HG03039 (cell line): ENCODE results near the gene ZNF814.
"Not testable (repeated sequence)": the region's sequence is repeated elsewhere in the genome, so short reads cannot be mapped to it uniquely, and the experiment has no call there.

ENCODE experiments used
- ATAC-seq: cut with Tn5 transposase; IDR thresholded peaks from one replicate; pipeline ENCODE4 v1.9.1; 2021; ENCODE audit warnings: mild to moderate bottlenecking, moderate library complexity; ENCODE audit not compliant: unreplicated experiment

The ZNF814 gene

DNA sequence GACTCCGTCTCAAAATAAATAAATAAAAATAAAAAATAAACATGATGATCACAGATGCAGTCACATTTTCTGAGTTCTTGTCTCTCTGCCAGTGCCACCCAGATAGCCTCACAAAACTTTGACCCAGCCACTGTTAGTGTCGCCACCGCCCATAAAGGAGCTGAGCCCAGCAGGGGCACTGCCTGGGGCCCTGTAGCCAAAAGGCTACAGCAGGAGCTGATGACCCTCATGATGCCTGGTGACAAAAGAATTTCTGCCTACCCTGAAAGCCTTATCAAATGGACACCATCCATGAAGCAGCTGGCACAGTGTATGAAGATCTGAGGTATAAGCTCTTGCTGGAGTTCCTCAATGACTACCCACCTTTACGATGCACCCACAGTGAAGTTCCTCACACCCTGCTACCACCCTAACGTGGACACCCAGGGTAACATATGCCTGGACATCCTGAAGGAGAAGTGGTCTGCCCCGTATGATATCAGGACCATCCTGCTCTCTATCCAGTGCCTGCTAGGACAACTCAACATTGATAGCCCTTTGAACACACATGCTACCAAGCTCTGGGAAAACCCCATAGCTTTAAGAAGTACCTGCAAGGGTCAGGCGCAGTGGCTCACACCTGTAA, 20.9 kb downstream of the ZNF814 start:
- no peak for ATAC-seq

DNA sequence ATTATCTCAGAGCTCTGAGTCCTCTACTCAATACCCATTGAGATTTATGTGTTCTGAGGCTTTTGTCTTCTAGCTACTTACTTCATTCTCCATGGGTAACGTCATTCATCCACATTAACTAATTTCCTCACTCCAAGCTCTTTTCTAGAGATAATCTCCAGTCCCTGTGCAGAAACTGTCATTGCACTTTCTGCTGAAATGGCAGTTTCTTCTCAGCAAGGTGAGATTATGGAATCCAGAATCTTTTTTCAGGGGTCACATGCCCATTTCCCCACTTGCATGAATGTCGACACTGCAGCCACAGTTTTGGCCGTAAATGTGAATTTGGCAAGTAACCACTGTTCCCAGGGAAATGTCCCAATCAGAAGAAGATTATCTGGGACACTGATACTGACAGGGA, 26.5 kb downstream of the ZNF814 start:
- ATAC-seq, result not testable (repeated sequence)

DNA sequence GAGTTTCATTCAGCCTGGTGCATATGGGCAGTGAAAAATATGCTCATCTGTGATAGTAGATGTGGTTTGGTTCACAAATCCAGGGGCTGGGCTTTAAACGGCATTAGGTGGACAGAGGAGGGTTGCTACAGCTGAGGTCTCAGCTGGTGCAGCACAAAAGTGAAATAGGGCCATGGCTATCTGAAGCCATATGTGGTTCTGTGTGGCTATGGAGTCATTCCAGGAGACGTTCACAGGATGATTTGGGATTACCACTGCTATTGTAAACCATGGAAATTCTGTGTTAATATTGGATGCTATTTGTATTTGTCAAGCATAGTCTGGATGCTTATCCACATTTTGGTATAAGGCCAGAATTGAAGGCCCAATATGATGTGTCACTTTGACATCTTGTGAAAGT, 34.7 kb downstream of the ZNF814 start:
- ATAC-seq, result not testable (repeated sequence)

DNA sequence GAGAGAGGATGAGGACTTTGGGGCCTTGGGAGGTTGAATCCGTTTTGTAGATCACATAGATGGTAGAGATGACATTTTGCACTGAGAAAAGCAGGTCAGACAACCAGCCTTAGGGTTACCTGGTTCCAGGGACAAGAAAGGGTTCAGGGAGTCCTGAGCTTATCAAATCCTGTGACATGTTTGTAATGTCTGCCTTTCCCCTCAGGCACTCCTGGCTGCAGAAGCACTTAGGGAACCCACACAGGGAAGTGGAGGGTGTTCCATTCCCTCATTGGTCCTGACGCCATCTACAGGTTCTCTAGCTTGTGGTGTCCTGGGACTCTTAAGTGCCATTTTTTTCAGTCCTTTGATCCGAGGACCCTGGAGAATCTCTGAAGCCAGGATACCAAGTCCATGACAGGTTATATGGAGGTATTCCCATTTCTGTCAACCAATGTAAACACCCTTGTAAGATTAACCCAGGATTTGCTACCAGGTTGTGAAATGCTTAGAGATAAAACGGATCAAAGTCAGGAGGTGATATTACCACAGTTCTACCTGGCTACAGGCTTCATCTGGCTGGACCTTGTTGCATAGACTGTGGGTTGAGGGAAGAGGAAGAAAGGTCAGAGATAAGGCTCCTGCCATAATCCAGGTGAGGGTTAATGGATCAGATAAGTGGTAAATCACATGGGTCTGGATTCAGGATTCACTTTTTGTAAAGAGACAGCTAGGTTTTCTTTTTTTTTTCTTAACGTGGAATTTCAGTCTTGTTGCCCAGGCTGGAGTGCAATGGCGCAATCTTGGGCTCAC, 36.8 kb downstream of the ZNF814 start:
- not testable (repeated sequence) for ATAC-seq

DNA sequence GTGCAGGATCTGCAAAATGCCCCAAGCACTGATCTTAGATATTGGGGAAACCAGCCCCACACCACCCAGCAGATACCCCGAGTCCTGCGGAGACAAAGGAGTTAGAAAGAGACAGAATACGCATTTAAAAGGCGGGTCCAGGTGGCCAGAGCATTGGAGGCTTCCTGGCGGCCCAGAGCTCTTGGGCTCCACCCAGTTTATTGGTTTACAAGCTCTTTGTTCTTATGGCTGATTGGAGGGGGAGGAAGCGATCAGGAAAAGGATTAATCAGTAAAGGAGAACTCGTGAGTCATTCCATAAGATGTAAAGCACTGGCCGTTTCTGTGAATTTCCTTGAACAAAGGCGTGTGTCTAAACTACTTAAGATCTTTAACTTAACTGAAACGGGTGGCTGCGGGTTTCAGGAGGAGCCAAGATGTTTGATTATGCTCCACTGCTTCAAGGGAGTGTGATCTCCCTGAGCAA, 38.3 kb downstream of the ZNF814 start:
- no peak for ATAC-seq

DNA sequence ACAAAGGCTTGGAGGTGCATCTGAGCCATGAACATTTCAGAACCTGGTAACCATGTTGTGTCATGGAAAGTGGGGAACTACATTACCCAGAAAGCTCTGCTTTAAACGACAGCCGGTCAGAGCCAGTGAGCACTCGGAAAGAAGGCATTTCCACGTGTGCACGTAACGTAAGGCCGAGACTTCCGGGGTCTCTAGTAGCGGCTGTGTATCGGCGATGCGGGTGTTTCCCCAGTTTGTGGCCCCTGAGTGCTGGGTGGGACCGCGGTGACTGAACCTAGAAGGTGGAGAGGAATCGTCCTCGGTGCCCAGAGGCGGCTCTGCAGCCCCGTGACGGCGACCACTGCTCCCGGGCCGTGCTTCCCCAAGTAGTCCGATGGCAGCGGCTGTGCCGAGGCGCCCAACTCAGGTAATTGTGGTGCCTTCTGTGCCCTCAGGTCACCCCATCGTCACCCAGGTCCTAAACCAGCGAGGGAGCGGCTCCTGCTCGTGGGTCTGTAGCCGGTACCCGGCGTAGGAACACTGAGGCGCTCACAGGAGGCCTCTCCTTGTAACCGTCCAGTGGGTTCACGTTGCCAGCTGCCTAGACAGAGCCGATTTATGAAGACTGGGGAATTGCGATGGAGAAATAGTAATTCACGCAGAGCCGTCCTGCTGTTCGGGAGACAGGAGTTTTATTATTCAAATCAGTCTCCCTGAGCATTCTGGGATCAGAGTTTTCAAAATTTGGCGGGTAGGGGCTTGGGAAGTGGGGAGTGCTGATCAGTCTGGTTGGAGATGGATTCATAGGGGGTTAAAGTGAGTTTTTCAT, 39.0 kb downstream of the ZNF814 start, which contains the start of gene ZNF587:
Gene ZNF587 (plus strand): TSS at position 194 of the 808 bp plus-strand sequence. CDS start 180 bp downstream, at position 374.
- peak; percentile 94 for ATAC-seq

DNA sequence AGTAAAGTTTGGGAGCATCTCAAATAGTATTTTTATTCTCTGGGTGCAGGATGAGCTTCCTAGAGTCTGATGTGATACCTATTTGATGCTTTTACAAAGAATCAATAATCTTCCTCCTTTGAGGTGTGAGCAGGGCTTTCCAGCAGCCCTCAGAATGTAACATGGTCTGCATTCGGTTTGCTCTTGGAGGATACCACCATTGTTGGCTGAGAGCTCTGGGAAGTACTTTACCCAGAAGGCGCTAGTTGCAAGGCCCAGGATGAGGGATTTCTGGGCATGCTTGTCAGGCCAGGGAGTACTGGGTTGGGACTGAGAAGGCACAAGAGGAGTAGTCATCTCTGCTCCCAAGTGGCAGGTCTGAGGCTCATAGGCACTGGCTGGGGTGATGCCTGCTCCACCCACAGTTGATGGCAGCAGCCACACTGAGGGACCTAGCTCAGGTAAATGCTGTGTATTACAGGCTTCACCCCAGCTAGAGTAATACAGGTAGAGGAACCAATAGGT, 39.6 kb downstream of the ZNF814 start:
- peak; percentile 23 for ATAC-seq

DNA sequence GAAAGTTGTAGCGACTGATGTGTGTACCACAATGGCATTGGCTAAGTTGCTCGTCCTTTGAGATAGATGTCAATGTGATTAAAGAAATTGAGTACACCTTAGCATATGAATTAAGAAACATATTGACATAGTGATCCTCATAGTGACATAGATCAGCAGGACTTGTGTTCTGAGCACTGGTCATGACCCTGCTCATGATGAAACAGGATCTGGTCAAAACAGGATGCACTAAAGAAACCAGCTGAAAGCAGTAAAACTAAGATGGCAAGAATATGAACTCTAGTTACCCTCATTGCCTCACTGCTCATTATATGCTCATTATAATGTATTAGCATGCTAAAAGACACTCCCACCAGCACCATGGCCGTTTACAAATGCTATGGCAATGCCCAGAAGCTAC, 41.7 kb downstream of the ZNF814 start:
- not testable (repeated sequence) for ATAC-seq

DNA sequence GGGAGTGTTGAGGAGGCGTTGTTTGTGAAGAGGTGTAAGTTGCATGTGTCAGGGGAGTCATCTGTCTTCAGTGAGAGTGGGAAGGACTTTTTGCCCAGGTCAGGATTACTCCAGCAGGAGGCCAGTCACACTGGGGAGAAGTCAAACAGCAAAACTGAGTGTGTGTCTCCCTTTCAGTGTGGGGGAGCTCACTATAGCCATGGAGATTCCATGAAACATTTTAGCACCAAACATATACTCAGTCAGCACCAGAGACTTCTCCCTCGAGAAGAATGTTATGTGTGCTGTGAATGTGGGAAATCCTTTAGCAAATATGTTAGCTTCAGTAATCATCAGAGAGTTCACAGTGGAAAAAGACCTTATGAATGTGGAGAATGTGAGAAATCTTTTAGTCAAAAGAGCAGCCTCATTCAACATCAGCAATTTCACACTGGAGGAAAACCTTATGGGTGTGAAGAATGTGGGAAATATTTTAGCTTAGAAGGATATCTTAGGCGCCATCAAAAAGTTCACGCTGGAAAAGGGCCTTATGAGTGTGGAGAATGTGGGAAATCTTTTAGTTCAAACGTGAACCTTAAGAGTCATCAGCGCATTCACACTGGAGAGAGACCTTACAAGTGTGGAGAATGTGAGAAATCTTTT, 47.6 kb downstream of the ZNF814 start:
- no peak for ATAC-seq

DNA sequence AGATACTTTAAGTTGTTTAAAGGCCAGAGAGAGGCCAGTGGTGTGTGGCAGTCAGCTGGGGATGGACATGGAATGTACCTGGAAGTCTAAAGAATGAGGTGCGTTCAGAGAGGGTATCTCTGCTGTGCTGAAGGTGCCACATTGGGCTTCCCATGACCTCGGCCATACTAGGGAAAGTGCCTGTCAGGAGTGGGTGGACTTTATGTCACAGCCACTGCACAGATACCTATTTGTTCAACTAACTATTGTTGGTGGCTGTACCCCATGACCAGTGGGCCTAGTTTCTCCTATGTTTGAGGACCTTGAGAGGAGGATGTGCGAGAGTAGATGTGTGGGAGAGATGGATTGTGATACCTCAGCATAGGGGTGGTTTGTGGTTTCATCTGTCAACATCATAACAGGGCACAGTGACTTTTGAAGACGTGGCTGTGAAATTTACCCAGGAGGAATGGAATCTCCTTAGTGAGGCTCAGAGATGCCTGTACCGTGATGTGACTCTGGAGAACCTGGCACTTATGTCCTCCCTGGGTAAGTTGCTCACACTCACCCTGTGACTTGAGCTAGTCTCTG, 50.1 kb downstream of the ZNF814 start:
- not testable (repeated sequence) for ATAC-seq

DNA sequence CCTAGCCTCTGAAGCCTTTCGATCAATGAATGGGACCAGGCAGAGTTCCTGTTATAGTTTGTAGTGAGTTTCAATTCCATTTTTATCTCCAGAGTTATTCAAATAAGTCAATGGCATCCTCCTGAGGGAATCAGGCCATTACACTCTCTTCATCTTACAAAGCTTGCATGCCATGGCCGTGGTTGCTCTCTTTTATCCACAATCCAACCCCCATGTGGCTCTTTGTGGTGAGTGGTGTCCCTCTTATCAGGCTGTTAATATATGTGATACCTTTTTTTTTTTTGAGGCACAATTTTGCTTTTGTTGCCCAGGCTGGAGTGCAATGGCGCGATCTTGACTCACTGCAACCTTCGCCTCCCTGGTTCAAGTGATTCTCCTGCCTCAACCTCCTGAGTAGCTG, 51.8 kb downstream of the ZNF814 start:
- ATAC-seq, result not testable (repeated sequence)

DNA sequence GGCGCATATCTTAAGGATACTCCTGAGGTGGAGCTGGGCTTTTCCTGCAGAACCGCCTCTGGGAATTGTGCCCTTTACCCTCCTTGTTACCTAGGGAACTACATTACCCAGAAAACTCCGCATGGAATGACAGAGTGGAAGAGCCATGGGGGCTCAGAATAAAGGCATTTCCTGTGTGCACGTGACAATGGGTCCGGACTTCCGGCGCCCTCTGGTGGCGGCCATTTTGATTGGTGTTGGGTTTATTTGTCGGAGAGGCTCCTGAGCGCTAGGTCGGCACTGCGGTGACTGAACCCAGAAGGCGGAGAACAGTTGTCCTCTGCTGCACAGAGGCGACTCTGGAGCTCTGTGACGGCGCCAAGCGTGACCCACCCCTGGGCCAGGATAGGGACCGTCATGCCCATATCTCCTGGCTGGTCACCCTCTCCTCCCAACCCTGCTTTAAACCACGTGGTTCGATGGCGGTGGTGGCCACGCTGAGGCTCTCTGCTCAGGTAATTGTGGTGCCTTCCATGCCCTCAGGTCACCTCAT, 58.7 kb downstream of the ZNF814 start, which contains the start of gene ZNF587B:
Gene ZNF587B (plus strand): TSS at position 229 of the 532 bp plus-strand sequence. CDS start 230 bp downstream, at position 459.
- ATAC-seq, result no peak

DNA sequence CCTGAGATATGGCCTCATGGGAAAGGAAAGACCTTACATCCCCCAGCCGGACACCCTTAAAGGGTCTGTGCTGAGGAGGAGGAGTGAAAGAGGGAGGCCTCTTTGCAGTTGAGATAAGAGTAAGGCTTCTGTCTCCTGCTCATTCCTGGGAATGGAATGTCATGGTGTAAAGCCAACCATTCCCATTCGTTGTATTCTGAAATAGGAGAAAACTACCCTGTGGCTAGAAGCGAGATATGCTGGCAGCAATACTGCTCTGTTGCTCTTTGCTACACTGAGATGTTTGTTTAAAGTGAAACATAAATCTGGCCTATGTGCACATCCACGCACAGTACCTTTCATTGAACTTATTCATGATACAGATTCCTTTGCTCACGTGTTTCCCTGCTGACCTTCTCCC, 59.5 kb downstream of the ZNF814 start:
- no peak for ATAC-seq

DNA sequence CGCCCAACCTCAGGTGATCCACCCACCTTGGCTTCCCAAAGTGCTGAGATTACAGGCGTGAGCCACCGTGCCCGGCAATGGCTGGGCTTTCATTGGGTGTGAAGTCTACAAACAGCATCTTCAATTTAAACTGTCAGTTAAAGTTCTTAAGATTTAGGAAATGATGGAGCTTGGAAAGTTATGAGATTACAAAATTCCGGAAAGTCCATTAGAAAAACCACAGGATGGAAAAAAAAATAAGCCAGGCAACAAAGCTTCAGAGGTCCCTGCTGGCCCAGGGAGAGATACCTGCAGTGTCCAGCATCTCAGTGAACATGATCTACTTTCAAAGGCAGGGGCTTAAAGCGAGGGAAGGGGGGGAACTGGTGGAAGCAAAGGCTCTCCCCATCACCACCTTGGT, 63.3 kb downstream of the ZNF814 start:
- no peak for ATAC-seq

DNA sequence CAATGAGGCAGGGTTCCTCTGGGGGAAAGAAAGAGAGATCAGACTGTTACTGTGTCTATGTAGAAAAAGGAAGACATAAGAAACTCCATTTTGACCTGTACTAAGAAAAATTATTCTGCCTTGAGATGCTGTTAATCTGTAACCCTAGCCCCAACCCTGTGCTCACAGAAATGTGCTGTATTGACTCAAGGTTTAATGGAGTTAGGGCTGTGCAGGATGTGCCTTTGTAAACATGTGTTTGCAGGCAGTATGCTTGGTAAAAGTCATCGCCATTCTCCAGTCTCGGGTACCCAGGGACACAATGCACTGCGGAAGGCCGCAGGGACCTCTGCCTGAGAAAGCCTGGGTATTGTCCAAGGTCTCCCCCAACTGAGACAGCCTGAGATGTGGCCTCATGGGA, 65.2 kb downstream of the ZNF814 start:
- not testable (repeated sequence) for ATAC-seq

DNA sequence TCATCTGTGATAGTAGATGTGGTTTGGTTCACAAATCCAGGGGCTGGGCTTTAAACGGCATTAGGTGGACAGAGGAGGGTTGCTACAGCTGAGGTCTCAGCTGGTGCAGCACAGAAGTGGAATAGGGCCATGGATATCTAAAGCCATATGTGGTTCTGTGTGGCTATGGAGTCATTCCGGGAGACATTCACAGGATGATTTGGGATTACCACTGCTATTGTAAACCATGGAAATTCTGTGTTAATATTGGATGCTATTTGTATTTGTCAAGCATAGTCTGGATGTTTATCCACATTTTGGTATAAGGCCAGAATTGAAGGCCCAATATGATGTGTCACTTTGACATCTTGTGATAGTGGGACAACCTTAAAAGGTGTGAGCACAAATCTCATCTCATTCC, 65.7 kb downstream of the ZNF814 start:
- not testable (repeated sequence) for ATAC-seq

DNA sequence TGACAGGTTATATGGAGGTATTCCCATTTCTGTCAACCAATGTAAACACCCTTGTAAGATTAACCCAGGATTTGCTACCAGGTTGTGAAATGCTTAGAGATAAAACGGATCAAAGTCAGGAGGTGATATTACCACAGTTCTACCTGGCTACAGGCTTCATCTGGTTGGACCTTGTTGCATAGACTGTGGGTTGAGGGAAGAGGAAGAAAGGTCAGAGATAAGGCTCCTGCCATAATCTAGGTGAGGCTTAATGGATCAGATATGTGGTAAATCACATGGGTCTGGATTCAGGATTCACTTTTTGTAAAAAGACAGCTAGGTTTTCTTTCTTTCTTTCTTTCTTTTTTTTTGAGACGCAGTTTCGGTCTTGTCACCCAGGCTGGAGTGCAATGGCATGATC, 67.3 kb downstream of the ZNF814 start:
- ATAC-seq, result not testable (repeated sequence)

DNA sequence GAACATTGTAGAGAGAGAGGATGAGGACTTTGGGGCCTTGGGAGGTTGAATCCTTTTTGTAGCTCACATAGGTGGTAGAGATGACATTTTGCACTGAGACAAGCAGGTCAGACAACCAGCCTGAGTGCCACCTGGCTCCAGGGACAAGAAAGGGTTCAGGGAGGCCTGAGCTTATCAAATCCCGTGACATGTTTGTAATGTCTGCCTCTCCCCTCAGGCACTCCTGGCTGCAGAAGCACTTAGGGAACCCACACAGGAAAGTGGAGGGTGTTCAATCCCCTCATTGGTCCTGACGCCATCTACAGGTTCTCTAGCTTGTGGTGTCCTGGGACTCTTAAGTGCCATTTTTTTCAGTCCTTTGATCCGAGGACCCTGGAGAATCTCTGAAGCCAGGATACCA, 67.7 kb downstream of the ZNF814 start:
- not testable (repeated sequence) for ATAC-seq

DNA sequence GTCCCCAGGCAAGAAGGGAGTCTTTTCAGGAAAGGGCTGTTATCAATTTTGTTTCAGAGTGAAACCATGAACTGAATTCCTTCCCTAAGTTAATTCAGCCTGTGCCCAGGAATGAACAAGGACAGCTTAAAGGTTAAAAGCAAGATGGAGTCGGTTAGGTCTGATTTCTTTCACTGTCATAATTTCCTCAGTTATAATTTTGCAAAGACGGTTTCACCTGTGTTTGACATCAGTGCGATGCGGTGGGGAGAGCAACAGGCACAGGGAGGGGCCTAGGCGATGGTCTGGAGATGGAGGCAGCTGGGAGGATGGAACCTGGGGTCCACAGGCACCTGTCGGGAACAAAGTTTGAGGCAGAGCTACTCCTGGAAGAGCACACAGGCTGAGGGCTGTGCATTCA, 68.2 kb downstream of the ZNF814 start:
- ATAC-seq, result no peak
